Kidney glomerular epithelial cell (primary cell): ENCODE results near the gene SLC25A41.
A peak's percentile ranks its signal among the peaks of the same experiment; 100 is the strongest.
"Not testable (repeated sequence)": the region's sequence is repeated elsewhere in the genome, so short reads cannot be mapped to it uniquely, and the experiment has no call there.

Source experiments
- DNase-seq: peaks from one replicate; lab custom pipeline; 2025; lab: John Stamatoyannopoulos, UW

Gene SLC25A41

GRCh38 chr19:6412061-6412446 is 21.5 kb downstream of the SLC25A41 start:
- no peak for DNase-seq

GRCh38 chr19:6409346-6409745 is 24.2 kb downstream of the SLC25A41 start:
- DNase-seq, result no peak

DNA sequence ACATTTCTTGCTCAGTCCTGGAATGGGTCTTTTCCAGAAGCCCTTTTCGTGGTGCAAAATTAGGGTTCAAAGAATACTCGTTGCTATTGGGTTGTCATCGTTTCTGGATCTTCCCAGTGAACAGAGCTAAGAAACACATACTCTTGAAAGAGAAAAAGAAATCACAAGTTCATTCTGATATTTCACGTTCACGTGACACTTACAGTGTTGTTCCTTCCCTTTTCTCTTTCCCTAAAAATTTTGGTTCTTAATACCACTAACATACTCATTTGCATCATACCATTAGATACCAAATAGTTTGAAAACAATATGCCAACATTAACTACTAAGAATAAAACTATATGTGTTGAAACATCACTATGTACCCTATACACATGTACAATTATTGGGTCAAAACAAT is 27.2 kb downstream of the SLC25A41 start:
- DNase-seq, result no peak

GRCh38 chr19:6402837-6403608 is 30.5 kb downstream of the SLC25A41 start:
- DNase-seq, result no peak

DNA sequence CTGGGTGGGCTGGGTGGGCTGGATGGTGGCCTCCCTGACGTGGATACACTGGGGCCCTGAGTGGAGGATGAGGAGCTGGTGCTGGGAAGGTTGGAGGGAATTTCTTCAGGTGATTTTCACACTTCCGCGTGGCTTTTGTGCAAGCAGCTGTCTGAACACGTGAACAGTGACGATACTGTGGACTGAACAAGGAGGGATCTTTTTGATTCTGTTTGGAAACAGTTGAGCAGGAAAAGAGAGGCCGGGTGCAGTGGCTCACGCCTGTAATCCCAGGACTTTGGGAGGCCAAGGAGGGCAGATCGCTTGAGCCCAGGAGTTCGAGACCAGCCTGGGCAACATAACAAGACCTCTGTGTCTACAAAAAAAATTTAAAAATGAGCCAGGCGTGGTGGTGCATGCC is 31.5 kb downstream of the SLC25A41 start:
- no peak for DNase-seq

GRCh38 chr19:6400062-6400944 is 33.3 kb downstream of the SLC25A41 start:
- not testable (repeated sequence) for DNase-seq

DNA sequence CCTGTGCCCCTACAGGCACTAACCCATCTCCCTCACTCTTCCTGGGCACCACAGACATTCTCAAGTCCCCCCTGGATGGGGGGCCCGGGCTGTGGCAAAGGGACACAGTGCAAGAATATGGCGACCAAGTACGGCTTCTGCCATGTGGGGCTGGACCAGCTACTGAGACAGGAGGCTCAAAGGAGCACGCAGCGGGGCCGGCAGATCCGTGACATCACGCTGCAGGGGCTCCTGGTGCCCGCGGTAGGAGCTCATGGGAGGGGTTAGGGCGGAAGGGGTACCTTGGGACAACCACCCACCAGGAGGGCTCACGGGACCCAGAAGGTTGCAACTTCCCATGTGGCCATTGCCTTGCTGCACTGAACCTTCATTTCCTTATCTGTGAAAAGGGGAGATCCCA is 37.3 kb downstream of the SLC25A41 start:
- DNase-seq, result no peak

GRCh38 chr19:6394831-6395230 is 38.7 kb downstream of the SLC25A41 start:
- DNase-seq, result no peak

DNA sequence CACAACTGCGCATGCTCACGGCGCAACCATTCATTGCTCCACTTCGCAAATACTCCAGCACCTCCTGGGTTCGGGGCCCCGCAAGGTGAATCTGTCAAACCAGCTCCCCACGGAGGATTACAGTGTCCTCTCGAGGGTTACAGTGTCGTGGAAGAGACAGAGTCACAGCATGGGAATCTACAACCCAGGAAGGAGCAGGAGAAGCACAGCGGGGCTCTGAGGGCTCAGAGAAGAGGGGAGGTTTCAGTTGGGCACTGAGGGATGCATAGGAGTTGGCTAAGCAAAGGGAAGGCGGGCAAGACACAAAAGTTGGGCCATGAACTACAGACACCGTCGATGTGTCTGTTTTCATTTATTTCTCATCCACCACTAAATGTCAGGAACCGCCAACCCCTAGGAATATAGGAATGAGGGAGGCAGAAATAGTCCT is 39.6 kb downstream of the SLC25A41 start:
- no peak for DNase-seq

DNA sequence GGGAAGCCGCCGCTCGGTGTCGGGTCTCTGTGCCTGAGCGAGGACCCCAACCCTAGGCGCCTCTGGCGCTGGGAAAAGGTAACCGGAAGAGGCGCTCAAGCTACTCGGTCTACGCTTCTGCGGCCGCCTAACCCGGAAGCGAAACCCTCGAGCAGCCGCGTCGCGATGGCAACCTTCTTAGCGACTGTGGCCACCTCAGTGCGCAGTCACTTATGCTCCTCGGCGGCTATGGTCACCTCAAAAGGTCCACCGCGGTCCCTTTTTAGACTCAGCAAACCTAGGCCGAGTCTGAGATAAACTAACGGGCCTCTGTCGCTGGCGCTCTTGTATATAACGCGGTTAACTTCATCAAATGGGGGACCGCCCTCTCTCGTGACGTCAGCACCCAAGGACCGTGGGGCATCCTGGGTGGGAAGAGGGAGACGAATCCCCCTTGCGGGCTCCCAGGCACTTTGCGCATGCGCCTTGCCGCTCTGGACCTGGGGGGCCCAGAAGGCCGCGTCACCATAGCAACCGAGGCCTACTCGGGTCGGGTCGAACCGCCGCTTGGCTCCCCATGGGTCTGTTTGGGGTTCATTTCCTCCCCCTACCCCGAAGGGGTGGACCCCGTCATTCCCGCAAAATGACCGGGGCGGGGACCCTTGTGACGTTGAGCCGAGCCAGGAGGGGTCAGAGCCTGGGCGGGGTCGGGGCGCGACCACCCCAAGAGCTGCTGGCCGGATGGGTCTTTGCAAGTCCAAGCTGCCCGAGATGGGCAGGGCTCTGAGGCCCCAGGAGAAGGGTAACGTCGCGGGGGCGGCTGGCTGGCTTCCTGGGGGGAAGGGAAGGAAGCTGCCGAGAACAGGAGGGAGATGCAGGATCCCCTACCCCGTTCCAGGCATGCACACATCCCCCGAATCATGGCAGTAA is 40.2 kb downstream of the SLC25A41 start, which contains the start of gene GTF2F1:
GTF2F1 (minus strand) TSS at position 91 of the 909 bp plus-strand sequence. CDS start 169 bp downstream, outside the sequence.
- DNase-seq, result peak; percentile 93

DNA sequence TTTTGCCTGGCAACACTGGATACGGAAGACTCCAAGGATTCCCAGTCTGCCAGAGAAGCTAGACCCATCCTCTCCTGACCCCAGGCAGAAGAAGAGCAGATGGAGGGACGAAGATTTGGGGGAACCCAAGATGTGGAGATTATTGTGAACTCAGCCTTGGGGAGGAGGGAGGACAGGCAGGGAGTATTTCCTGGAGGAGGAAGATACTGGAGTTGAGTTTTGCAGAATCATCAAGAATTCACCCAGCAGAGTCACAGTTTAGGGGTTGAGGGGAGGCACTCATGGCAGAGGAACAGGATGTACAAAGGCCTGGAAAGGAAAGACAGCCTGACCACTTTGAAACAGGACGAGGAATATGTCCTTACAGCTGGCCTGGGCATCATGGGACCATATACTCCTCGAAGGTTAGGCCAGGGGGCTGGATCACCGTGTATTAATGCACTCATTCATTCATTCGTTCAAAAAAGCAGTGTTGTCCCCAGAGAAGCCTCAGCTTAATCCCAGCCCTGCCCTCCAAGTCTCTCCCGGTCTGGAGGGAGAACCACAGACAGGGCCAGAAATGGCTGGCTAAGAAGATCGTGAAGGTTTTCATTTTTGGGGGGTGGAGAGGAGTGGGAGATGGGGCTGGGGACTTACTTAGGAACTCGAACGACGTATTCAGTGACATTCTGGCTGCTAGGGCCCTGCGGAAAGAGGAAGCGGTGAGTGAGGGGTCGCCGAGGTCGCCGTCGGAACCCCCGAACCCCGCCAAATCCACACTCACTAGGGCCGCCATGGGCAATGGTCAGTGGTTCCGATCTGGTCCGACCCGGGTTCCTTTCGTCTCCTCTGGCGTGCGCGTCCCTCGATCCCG is 41.1 kb downstream of the SLC25A41 start:
- DNase-seq, result no peak

- no peak for DNase-seq
These were observed 46.2 kb downstream of the SLC25A41 start for GRCh38 chr19:6387372-6387771.

DNA sequence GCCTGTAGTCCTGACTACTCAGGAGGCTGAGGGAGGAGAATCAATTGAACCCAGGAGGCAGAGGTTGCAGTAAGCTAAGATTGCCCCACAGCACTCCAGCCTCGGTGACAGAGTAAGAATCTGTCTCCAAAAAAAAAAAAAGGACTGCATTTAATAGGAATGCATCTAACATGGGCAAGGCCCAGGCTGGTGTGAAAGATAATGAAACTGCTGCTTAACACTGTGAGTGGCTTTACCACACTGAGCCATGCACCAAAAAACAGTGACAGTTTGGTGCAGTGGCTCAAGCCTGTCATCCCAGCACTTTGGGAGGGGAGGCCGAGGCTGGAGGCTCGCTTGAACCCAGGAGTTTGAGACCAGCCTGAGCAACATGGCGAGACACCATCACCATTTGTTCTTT is 49.2 kb downstream of the SLC25A41 start:
- DNase-seq, result no peak

DNA sequence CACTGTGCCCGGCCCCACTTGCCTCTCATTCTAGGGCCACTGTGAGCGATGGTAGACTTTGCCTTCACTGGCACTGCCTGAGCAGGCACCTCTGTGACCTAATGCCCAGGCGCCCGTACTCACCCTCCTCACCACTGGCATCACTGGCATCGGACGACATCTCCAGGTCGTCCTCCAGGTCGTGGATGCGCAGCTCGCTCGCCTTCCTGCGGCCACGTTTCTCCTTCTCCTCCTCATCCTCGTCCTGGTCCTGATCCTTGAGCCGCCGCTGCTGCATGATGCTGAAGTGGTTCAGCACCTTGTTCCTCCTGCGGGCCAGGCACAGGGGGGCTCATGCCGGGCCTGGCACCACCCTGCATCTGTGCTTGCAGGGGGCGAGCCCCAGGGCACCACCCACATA is 50.4 kb downstream of the SLC25A41 start:
- DNase-seq, result no peak

GRCh38 chr19:6381030-6381750 is 52.4 kb downstream of the SLC25A41 start:
- no peak for DNase-seq

- DNase-seq, result no peak
These were observed 53.8 kb downstream of the SLC25A41 start for GRCh38 chr19:6379744-6380143.

GRCh38 chr19:6378486-6378885 is 55.1 kb downstream of the SLC25A41 start:
- no peak for DNase-seq

DNA sequence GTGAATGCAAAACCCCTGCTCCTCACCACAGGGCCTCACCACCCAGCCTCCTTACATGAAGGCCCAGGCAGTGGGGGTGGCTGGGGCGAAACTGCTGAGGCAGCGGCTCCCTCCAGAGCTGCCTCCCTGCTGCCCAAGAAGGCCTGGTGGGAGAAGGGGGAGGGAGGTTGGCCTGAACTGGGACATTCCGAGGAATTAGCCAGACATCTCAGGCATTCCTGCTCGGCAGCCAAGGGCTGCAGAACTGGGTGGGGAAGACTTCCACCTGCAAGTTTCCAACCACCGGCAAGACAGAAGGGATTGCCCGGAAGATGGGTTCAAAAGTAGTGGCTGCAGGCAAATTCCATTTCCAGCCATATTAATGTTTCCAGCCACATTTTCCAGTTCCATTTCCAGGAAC is 55.5 kb downstream of the SLC25A41 start:
- peak; percentile 73 for DNase-seq

DNA sequence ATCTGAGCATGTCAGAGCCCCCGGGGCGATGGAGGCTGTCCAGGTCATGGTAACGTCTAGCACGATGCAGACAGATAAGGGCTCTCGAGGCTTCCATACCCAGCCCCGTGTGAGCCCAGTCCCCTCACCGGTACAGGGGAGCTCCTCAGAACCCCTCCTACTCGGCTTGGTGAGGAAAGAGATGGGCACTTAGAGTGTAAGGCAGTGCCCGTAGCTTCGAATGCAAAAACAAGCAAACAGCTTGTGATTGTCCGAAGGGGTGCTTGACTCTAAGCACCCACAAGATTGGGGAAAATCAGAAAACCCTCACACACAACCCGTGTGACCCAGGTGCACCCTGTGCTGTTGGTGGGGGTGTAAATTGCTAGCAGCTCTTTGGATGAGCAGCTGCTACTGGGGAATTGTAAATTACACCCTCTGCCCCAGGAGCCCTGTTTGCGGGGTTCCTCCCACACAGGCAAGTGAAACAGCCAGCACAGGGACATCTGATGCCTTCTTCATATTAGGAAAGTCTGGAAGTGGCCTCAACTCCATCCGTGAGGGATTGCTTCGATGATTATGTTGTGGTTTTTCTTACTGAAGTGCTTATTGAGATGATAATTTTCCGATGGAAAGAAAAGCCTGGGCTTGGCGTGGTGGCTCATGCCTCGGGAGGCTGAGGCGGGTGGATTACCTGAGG is 56.9 kb downstream of the SLC25A41 start:
- DNase-seq, result no peak
